GM10266 (cell line): ENCODE data around the gene PLXNA1.

ENCODE experiments used
- DNase-seq: peaks from one replicate; pipeline ENCODE4 v3.0.0; 2012; ENCODE audit errors: extremely low spot score
- CTCF ChIP-seq: IDR thresholded peaks from 2 replicates; pipeline ENCODE4 v1.5.1; 2012; ENCODE audit warnings: mild to moderate bottlenecking, low read depth; ENCODE audit not compliant: control insufficient read depth, insufficient read depth; ENCODE audit errors: missing control alignments

Gene PLXNA1

GRCh38 chr3:126997455-126998038 lies 14.6 kb downstream of the PLXNA1 start:
- TF ChIP-seq CTCF, result no peak
- no peak for DNase-seq

DNA sequence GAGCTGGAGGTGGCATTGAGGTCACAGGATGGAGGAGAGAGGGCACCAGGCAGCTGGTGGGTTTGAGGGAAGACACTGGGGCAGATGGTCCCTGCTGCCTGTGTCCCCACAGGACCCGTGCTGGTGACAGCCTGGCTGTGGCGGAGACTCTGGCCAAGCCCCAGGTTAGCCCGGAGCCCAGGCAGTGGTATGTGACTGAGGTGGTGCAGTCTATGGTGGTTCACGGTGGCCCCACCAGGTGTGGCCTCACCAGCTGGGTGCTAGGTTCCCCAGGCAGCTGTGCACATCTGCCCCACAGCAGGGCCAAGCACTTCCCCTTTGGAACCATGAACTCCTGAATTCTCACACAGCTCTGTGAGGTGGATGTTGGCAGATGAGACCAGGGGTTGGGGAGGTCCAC lies 15.4 kb downstream of the PLXNA1 start:
- TF ChIP-seq CTCF, result no peak
- DNase-seq, result no peak

DNA sequence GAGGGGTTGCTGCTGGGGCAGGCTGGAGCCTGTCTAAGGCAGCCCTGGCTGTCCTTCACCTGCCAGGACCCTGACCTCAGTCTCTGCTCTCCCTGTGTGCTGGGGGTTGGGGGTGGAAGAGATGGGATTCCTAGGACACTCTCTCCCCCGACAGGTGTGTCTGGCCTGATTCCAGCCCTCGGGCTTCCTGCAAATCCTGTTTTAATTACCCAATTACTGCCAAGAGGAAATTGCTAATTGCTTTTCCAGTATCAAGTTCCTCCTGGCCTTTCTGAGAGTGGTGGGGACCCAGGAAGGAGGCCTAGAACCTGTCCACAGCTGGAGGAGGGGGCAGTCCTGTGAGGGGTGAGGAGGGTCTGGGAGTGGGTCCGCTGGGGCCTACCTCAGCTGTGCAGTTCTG lies 15.8 kb downstream of the PLXNA1 start:
- TF ChIP-seq CTCF, result no peak
- no peak for DNase-seq

DNA sequence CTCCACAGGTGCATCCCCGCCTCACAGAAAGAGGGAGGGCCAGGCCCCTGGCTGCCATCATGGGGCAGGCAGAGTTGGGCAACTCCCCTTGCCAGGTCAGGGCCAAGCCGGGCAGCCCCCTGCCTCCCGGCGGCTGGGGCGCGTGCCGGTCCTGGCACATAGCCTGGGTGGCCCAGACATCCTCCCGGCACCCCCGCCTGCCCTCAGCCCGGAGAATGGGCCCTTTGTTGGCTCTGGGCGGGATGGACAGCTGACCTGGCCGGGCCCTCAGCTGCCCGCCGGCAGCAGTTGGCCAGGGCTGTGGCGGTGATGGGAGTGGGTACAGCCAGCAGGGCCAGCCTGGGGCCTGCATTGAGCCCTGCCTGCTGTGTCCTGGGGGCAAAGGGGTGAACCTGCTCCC lies 16.5 kb downstream of the PLXNA1 start:
- DNase-seq, result no peak

GRCh38 chr3:127000119-127000518 lies 17.2 kb downstream of the PLXNA1 start:
- no peak for DNase-seq
- TF ChIP-seq CTCF, result no peak

More for the DNA sequence above, 16.5 kb downstream of the PLXNA1 start:
- no peak for TF ChIP-seq CTCF

- DNase-seq, result no peak
- no peak for TF ChIP-seq CTCF
Observed at GRCh38 chr3:127000761-127001160, 17.8 kb downstream of the PLXNA1 start.

GRCh38 chr3:127001486-127002194 lies 18.7 kb downstream of the PLXNA1 start:
- no peak for TF ChIP-seq CTCF
- DNase-seq, result no peak
